ENCODE data around the gene KCNH8. TPM values are rescaled to one million over a fixed set of nuclear protein-coding genes. Genes with fewer than 3 reads are reported as not detected.

The KCNH8 gene
- total RNA-seq, 1 donor from 2014 or later = 0.14 TPM

- DNase-seq (ENCODE audit: missing footprints) = no peak
- ATAC-seq = no peak
- intact Hi-C loops (cut with DNase I) = no loop called here
These were observed 379.4 kb downstream of the KCNH8 start for GRCh38 chr3:19527746-19528145.

DNA sequence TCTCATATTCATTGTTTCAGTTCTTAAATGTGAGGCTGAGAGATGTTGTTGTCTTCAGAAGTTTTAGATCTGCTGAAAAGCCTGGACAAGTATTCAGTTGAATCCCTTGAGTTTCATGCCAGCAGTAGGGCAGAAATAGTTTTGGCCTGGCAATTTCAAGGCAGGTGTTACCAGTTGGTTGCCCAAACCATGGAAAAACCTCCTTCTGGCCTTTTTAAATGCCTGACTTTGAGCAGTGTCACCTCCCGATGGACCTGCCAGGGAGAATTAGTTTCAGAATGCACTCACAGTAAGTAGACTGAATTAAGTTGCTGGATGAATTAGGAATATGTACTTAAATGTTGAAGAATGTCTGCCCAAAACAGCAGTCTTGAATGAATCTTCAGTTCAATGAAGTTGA, 383.1 kb downstream of the KCNH8 start:
- intact Hi-C loops (cut with DNase I) = no loop called here
- ATAC-seq (no peak), DNase-seq (ENCODE audit: missing footprints) (no peak)

DNA sequence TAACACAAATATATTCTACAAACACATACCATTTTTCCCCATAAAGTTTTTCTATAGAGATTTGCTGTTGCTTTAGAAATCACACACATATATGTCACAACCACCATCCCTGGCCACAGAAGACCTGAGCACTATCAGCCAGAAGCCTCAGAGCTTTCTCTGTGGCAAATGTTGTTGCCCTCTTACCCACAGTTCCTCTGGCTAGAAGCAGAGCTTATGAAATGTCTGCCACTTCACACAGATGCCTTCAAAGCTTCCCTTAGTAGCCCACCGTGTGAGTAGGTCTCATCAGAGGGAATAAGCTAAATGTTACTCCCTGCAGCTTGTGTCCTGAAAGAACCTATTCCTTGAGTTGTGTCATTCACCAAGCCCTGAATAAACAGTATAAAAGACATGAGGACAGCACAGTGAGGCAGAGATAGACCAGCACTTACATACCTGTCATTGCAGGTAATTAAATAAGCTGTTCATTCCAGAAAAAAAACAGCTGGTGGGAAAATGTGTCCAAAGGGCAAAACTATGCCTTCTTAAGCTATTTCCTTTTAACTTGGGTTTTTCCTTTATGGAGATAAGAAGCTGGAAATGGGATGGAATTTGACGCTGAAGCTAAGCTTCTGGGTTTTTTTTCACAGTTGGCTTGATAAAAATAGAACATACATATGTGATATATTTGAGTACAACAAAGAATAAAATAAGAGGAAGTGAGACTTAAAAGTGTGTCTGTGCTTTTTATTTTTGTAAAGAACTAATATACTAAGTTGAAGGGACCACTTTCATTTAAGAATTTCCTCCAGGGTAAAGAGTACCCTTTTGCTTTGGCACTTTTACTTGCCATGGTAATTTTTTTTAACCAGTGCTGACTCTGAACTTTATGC, 391.4 kb downstream of the KCNH8 start:
- intact Hi-C loops (cut with DNase I) = no loop called here
- ATAC-seq = no peak
- no peak for DNase-seq (ENCODE audit: missing footprints)

- intact Hi-C loops (cut with DNase I) = no loop called here
- DNase-seq (ENCODE audit: missing footprints) (no peak), ATAC-seq (no peak)
These were observed 392.2 kb downstream of the KCNH8 start for GRCh38 chr3:19540464-19540863.

DNA sequence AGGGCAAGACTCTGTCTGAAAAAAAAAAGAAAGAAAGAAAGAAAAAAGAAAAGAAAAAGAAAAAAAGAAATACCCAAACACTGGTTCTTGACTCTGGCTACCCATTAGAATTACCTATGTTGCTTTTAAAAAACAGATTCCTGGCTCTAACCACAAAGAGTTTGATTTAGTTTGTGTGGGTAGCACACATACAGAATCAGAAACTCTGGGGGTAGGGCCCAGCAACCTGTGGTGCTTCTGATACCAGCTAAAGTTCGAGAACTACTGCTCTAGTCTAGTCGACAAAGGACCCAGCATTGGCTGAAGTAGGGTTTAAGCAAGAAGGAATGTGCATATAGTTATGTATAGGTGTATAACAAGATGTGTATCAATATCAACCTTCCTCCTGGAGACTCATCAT, 393.0 kb downstream of the KCNH8 start:
- DNase-seq (ENCODE audit: missing footprints) (no peak), ATAC-seq (no peak)
- intact Hi-C loops (cut with DNase I) = no loop called here

- intact Hi-C loops (cut with DNase I) = loop anchor here (2.0 kb wide), 1 partner anchor 195 kb away; no protein-coding TSS in a partner anchor
- no peak for DNase-seq (ENCODE audit: missing footprints)
- no peak for ATAC-seq
These were observed 395.0 kb downstream of the KCNH8 start for GRCh38 chr3:19543212-19543841.

- intact Hi-C loops (cut with DNase I) = no loop called here
- DNase-seq (ENCODE audit: missing footprints) (no peak), ATAC-seq (no peak)
These were observed 399.6 kb downstream of the KCNH8 start for GRCh38 chr3:19547665-19548464.

GRCh38 chr3:19559724-19560442, 411.6 kb downstream of the KCNH8 start:
- DNase-seq (ENCODE audit: missing footprints) (no peak), ATAC-seq (no peak)
- intact Hi-C loops (cut with DNase I) = no loop called here

DNA sequence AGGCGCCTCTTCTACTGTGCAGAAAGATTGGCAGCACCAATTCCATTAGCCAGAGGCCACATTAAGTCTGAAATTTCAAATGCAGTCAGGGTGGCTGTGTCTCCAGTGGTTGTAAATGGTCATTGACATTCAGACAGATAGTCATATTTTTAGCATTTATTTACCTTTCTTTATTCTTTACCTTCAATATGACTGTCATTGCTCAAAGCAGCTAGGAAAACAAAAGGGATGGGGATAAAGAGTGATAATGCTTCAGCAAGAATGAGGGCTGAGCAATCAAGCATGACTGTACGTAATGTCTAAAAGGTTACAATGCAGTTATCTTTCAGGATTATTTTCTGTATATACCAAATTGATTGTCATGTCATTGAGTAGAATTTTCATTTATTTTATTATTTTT, 425.3 kb downstream of the KCNH8 start:
- DNase-seq (ENCODE audit: missing footprints) (no peak), ATAC-seq (no peak)
- intact Hi-C loops (cut with DNase I) = no loop called here

- ATAC-seq = no peak
- DNase-seq (ENCODE audit: missing footprints) = no peak
- intact Hi-C loops (cut with DNase I) = no loop called here
These were observed 426.0 kb downstream of the KCNH8 start for GRCh38 chr3:19574268-19574667.

- intact Hi-C loops (cut with DNase I) = no loop called here
- ATAC-seq (no peak), DNase-seq (ENCODE audit: missing footprints) (no peak)
These were observed 428.0 kb downstream of the KCNH8 start for GRCh38 chr3:19576343-19576742.

Small RNAs within 50 kb of the gene (microRNA-seq; reads per million reads assigned to microRNA genes)
- not detected for gene MIR4791

Data from Right ventricle myocardium inferior (tissue), 1 donor.